Measurements from ENCODE around the gene CACNG5. TPM values are rescaled to one million over a fixed set of nuclear protein-coding genes. Genes with fewer than 3 reads are reported as not detected.

Gene CACNG5
- total RNA-seq, 1 donor from 2014 or later = not detected

DNA sequence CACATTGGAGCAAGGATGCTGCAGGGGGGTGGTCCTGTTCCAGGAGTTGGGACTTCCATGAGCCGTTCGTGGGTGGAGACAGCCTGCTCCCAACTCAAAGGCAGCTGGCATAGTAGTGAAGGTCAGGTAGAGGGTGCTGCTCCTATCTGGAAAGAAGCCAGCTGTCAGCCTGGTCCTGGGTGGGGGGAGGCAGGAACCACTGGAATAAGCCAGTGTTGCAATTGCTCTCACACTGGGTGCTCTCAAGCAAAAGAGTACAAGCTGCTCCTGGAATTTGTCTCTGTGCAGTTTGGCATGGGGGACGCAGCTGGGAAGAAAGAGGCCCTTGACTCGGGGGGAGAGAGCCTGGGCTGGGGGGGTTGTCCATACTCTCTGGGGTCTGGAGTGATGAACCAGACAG is 8.7 kb downstream of the CACNG5 start:
- no peak for TF ChIP-seq CTCF (IDR thresholded peaks at IDR 0.05)
- Mint-ChIP-seq H3K9me3 (ENCODE audit: unreplicated experiment) (no peaks in the 10 kb centered on the region), H3K27ac (ENCODE audit: unreplicated experiment) (no peak overlapping the region), H3K36me3 (ENCODE audit: unreplicated experiment) (no peaks in the 10 kb centered on the region), H3K4me3 (ENCODE audit: unreplicated experiment) (no peak overlapping the region), H3K4me1 (ENCODE audit: unreplicated experiment) (no peaks in the 10 kb centered on the region), H3K27me3 (ENCODE audit: unreplicated experiment) (peaks cover 29% of the 10 kb centered on the region)
- peak; percentile 64 for DNase-seq (ENCODE audit: extremely low spot score, unreplicated experiment)

GRCh38 chr17:66847704-66848103 is 12.8 kb downstream of the CACNG5 start:
- H3K4me1 Mint-ChIP-seq (ENCODE audit: unreplicated experiment) = no peaks in the 10 kb centered on the region
- H3K36me3 Mint-ChIP-seq (ENCODE audit: unreplicated experiment) = no peaks in the 10 kb centered on the region
- no peak for TF ChIP-seq CTCF (IDR thresholded peaks at IDR 0.05)
- peaks cover 34% of the 10 kb centered on the region for H3K27me3 Mint-ChIP-seq (ENCODE audit: unreplicated experiment)
- H3K27ac Mint-ChIP-seq (ENCODE audit: unreplicated experiment) = no peak overlapping the region
- H3K9me3 Mint-ChIP-seq (ENCODE audit: unreplicated experiment) = no peaks in the 10 kb centered on the region
- DNase-seq (ENCODE audit: extremely low spot score, unreplicated experiment) = no peak
- no peak overlapping the region for H3K4me3 Mint-ChIP-seq (ENCODE audit: unreplicated experiment)

GRCh38 chr17:66848496-66848895 is 13.6 kb downstream of the CACNG5 start:
- Mint-ChIP-seq H3K36me3 (ENCODE audit: unreplicated experiment) (no peaks in the 10 kb centered on the region), H3K4me3 (ENCODE audit: unreplicated experiment) (no peak overlapping the region), H3K27me3 (ENCODE audit: unreplicated experiment) (peaks cover 34% of the 10 kb centered on the region), H3K27ac (ENCODE audit: unreplicated experiment) (no peak overlapping the region), H3K4me1 (ENCODE audit: unreplicated experiment) (no peaks in the 10 kb centered on the region), H3K9me3 (ENCODE audit: unreplicated experiment) (no peaks in the 10 kb centered on the region)
- no peak for TF ChIP-seq CTCF (IDR thresholded peaks at IDR 0.05)
- DNase-seq (ENCODE audit: extremely low spot score, unreplicated experiment) = no peak

- Mint-ChIP-seq H3K36me3 (ENCODE audit: unreplicated experiment) (no peaks in the 10 kb centered on the region), H3K9me3 (ENCODE audit: unreplicated experiment) (no peaks in the 10 kb centered on the region), H3K27me3 (ENCODE audit: unreplicated experiment) (peaks cover 30% of the 10 kb centered on the region), H3K27ac (ENCODE audit: unreplicated experiment) (no peak overlapping the region), H3K4me1 (ENCODE audit: unreplicated experiment) (no peaks in the 10 kb centered on the region), H3K4me3 (ENCODE audit: unreplicated experiment) (no peak overlapping the region)
- TF ChIP-seq CTCF (IDR thresholded peaks at IDR 0.05) = no peak
- DNase-seq (ENCODE audit: extremely low spot score, unreplicated experiment) = no peak
These were observed 14.2 kb downstream of the CACNG5 start for GRCh38 chr17:66849032-66849655.

- no peak for DNase-seq (ENCODE audit: extremely low spot score, unreplicated experiment)
- Mint-ChIP-seq H3K36me3 (ENCODE audit: unreplicated experiment) (no peaks in the 10 kb centered on the region), H3K4me1 (ENCODE audit: unreplicated experiment) (no peaks in the 10 kb centered on the region), H3K27me3 (ENCODE audit: unreplicated experiment) (peaks cover 27% of the 10 kb centered on the region), H3K4me3 (ENCODE audit: unreplicated experiment) (no peak overlapping the region), H3K9me3 (ENCODE audit: unreplicated experiment) (peaks cover 6% of the 10 kb centered on the region), H3K27ac (ENCODE audit: unreplicated experiment) (no peak overlapping the region)
- TF ChIP-seq CTCF (IDR thresholded peaks at IDR 0.05) = no peak
These were observed 15.1 kb downstream of the CACNG5 start for GRCh38 chr17:66849851-66850580.

All from osteocyte (in vitro differentiated cells).